Pancreas (tissue), 10 donors: ENCODE data around the gene NCKIPSD. TPM values are rescaled to one million over a fixed set of nuclear protein-coding genes. Genes with fewer than 3 reads are reported as not detected.

ENCODE experiments used
- ATAC-seq, 4 donors: fragments of 200-7000 bp; cut with Tn5 transposase; one replicate each; pipeline versions ENCODE4 v1.8.0 to v1.9.1; 2020; ENCODE audit warnings: mild to moderate bottlenecking in 4 of 4, moderate library complexity in 4 of 4
- DNase-seq, 6 donors: peaks; one replicate each; pipeline ENCODE4 v3.0.0-alpha.2; 2020
- FAIRE-seq: peaks from 2 replicates; lab custom pipeline; 2012; peaks lifted over from hg19 to GRCh38; lab: Jason Lieb, UNC
- H3K27ac ChIP-seq, 4 donors: fragments of 200-600 bp; sonication (generic); 1 replicate in 3 of 4; 2 replicates in 1 of 4; pipeline versions ENCODE4 v1.5.0 to v1.8.0; 2020
- H3K27me3 ChIP-seq, 4 donors: fragments of 200-600 bp; one replicate each; pipeline ENCODE4 v1.8.0; 2021
- H3K36me3 ChIP-seq, 3 donors: fragments of 200-600 bp; sonication (generic) in 1 of 3; one replicate each; pipeline versions ENCODE4 v1.5.0 to v1.8.0; 2020 to 2021
- H3K4me1 ChIP-seq, 3 donors: fragments of 200-600 bp; one replicate each; pipeline ENCODE4 v1.8.0; 2021
- H3K4me3 ChIP-seq, 4 donors: fragments of 200-600 bp; sonication (generic) in 2 of 4; one replicate each; pipeline versions ENCODE4 v1.5.0 to v1.8.0; 2020 to 2021
- H3K9me3 ChIP-seq, 4 donors: fragments of 200-600 bp; one replicate each; pipeline ENCODE4 v1.8.0; 2021
- WGBS, 2 donors: extraction: QIAGEN DNeasy Blood & Tissue Kit; methylation state at CpG; one replicate each; pipeline ENCODE4 v1.1.7; 2013; 5-methylcytosine and 5-hydroxymethylcytosine counted together
- intact Hi-C, 3 donors: fragments of 100-400 bp; cut with DNase I; formaldehyde crosslinking; loops; one replicate each; pipeline versions ENCODE4 v1.11.1 to v1.14.2; 2022
- polyA plus RNA-seq, 2 donors: library from polyadenylated mRNA; stranded (reverse); fragments of 200-250 nt; gene quantifications; one replicate each; pipeline ENCODE4 v1.2.3, GENCODE V29; 2013
- total RNA-seq, 6 donors: library from RNA; stranded (reverse); fragmentation: NEBNext Ultra II Directional in 4 of 6; extraction: Animal tissue kit (Norgen Biotek cat#: 25700) in 4 of 6; gene quantifications; one replicate each; pipeline versions ENCODE4 v1.2.1 to v1.2.4, GENCODE V29; 2021 to 2023
- TF ChIP-seq, protein P1 (sequence below), 4 donors: fragments of 200-600 bp; sonication (generic) in 3 of 4; IDR thresholded peaks; one replicate each; pipeline versions ENCODE4 v1.5.0 to v1.8.0; 2021; ENCODE audit warnings: antibody characterized with exemption in 4 of 4
- donor health status: healthy with polysubstance abuse.
- donor health status: DM: no; HTN: no; CAD: no; lungs with moderate emphysema.
- donor health status: DM: no; HTN: no; CAD: no.
- donor health status: control.
- donor health status: control.
- donor health status: Bipolar disorder and iron deficiency.
- donor health status: DM: yes; HTN: yes; CAD: no.
- donor health status: DM: no; HTN: no; CAD: no.
- donor health status: DM: no; HTN: no; CAD: no.
- donor health status: DM: yes; HTN: yes; CAD: no.

NCKIPSD gene
- total and polyA plus RNA-seq, 8 donors = 5.4 to 17.0 (median 7.5) TPM

- DNase-seq (peak in 1 of 6 donors; percentile 65), FAIRE-seq (no peak), ATAC-seq (peak in 3 of 4 donors; percentile 3 to 6 (median 3))
- TF ChIP-seq, protein P1, sequence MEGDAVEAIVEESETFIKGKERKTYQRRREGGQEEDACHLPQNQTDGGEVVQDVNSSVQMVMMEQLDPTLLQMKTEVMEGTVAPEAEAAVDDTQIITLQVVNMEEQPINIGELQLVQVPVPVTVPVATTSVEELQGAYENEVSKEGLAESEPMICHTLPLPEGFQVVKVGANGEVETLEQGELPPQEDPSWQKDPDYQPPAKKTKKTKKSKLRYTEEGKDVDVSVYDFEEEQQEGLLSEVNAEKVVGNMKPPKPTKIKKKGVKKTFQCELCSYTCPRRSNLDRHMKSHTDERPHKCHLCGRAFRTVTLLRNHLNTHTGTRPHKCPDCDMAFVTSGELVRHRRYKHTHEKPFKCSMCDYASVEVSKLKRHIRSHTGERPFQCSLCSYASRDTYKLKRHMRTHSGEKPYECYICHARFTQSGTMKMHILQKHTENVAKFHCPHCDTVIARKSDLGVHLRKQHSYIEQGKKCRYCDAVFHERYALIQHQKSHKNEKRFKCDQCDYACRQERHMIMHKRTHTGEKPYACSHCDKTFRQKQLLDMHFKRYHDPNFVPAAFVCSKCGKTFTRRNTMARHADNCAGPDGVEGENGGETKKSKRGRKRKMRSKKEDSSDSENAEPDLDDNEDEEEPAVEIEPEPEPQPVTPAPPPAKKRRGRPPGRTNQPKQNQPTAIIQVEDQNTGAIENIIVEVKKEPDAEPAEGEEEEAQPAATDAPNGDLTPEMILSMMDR (IDR thresholded peaks at IDR 0.05) = no peak
- H3K4me3 ChIP-seq = peak overlapping the region; percentile 42 to 59 (median 52)
- peak overlapping the region; percentile 3 to 70 (median 50) for H3K27ac ChIP-seq
- no peaks in the 10 kb centered on the region for H3K27me3 ChIP-seq
- no peaks in the 10 kb centered on the region for H3K4me1 ChIP-seq
- H3K9me3 ChIP-seq = no peaks in the 10 kb centered on the region
- H3K36me3 ChIP-seq = no peaks in the 10 kb centered on the region
- 14 to 19% methylated on average over 30 of the region's 30 CpGs for WGBS, 2 donors
- intact Hi-C loops = no loop called here
These were observed 30.1 kb downstream of the NCKIPSD start for GRCh38 chr3:48655606-48656005.

DNA sequence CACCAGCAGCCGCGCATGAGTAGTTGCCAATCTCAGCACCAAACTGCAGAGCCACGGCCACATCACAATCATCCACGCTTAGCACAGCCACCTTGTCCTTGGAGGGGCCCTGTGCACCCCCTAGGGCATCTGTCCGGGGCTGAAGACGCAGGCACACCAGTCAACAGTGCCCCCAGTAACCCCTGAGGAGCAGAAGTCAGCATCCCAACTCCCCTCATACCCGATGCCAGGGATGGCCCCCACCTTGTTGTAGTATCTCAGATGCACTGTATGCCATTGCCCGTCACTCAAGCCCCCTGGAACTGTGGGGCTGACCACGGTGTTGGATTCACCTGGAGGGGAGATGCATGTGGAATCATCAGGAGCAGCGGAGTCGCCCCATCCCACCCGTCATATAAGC is 30.7 kb downstream of the NCKIPSD start:
- TF ChIP-seq, protein P1 (IDR thresholded peaks at IDR 0.05) = no peak
- Histone ChIP-seq H3K27ac (no peak overlapping the region), H3K27me3 (no peaks in the 10 kb centered on the region), H3K36me3 (no peaks in the 10 kb centered on the region), H3K4me3 (no peak overlapping the region), H3K9me3 (no peaks in the 10 kb centered on the region), H3K4me1 (no peaks in the 10 kb centered on the region)
- DNase-seq = peak in 1 of 6 donors; percentile 64
- no peak for FAIRE-seq
- 92 to 95% methylated on average over 12 of the region's 12 CpGs for WGBS, 2 donors
- no peak for ATAC-seq
- intact Hi-C loops = no loop called here

- DNase-seq = peak in 1 of 6 donors; percentile 66
- no peak for ATAC-seq
- TF ChIP-seq, protein P1 (IDR thresholded peaks at IDR 0.05) = no peak
- no peak overlapping the region for H3K27ac ChIP-seq
- intact Hi-C loops = no loop called here
- FAIRE-seq = no peak
- H3K27me3 ChIP-seq = no peaks in the 10 kb centered on the region
- no peaks in the 10 kb centered on the region for H3K4me1 ChIP-seq
- H3K9me3 ChIP-seq = no peaks in the 10 kb centered on the region
- no peaks in the 10 kb centered on the region for H3K36me3 ChIP-seq
- WGBS, 2 donors = 88 to 92% methylated on average over 15 of the region's 15 CpGs
- H3K4me3 ChIP-seq = no peak overlapping the region
These were observed 32.6 kb downstream of the NCKIPSD start for GRCh38 chr3:48652923-48653715.

DNA sequence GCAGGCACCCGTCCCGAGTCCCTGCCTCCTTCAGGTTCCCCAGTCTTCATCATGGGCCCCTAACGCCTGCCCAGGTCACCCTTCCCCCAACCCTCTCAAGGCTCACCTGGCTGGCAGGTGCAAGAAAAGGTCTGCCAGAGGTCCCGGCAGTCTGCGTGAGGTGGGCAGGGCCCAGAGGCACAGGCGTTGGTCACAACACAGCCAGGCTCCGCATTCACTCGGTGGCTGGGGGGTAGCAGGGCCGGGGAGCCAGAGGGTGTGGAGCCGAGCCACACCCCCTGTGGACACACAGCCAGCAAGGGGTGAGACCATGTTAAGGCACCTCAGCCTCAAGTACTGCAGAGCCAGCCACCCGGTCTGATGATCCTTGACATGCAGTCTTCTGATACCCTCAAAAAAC is 33.9 kb downstream of the NCKIPSD start:
- H3K4me3 ChIP-seq = no peak overlapping the region
- WGBS, 2 donors = 80 to 81% methylated on average over 11 of the region's 11 CpGs
- intact Hi-C loops = no loop called here
- no peaks in the 10 kb centered on the region for H3K4me1 ChIP-seq
- no peaks in the 10 kb centered on the region for H3K36me3 ChIP-seq
- H3K27ac ChIP-seq = no peak overlapping the region
- H3K9me3 ChIP-seq = no peaks in the 10 kb centered on the region
- FAIRE-seq (no peak), ATAC-seq (no peak), DNase-seq (peak in 1 of 6 donors; percentile 64)
- H3K27me3 ChIP-seq = no peaks in the 10 kb centered on the region
- TF ChIP-seq, protein P1 (IDR thresholded peaks at IDR 0.05) = no peak

- Histone ChIP-seq H3K36me3 (no peaks in the 10 kb centered on the region), H3K27me3 (no peaks in the 10 kb centered on the region), H3K4me1 (no peaks in the 10 kb centered on the region), H3K9me3 (no peaks in the 10 kb centered on the region), H3K27ac (no peak overlapping the region), H3K4me3 (no peak overlapping the region)
- TF ChIP-seq, protein P1 (IDR thresholded peaks at IDR 0.05) = no peak
- DNase-seq (peak in 1 of 6 donors; percentile 49), FAIRE-seq (no peak), ATAC-seq (no peak)
- 78 to 81% methylated on average over 12 of the region's 12 CpGs for WGBS, 2 donors
- intact Hi-C loops = no loop called here
These were observed 35.0 kb downstream of the NCKIPSD start for GRCh38 chr3:48650723-48651122.
